ENCODE data around the gene ACTL7A.

DNA sequence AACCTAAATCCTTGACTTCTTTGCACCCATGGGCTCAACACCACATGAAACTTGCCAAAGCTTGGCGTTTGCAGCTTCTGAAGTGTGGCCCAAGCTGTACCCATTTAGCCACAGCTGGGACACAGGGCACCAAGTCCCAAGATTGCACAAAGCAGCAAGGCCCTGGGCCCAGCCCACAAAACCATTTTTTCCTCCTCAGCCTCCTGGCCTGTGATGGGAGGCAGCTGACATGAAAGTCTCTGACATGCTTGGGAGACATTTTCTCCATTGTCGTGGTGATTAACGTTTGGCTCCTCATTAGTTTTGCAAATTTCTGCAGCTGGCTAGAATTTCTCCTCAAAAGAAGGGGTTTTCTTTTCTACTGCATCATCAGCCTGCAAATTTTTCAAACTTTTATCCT is 38.2 kb upstream of the ACTL7A start:
- TF ChIP-seq, protein P1, sequence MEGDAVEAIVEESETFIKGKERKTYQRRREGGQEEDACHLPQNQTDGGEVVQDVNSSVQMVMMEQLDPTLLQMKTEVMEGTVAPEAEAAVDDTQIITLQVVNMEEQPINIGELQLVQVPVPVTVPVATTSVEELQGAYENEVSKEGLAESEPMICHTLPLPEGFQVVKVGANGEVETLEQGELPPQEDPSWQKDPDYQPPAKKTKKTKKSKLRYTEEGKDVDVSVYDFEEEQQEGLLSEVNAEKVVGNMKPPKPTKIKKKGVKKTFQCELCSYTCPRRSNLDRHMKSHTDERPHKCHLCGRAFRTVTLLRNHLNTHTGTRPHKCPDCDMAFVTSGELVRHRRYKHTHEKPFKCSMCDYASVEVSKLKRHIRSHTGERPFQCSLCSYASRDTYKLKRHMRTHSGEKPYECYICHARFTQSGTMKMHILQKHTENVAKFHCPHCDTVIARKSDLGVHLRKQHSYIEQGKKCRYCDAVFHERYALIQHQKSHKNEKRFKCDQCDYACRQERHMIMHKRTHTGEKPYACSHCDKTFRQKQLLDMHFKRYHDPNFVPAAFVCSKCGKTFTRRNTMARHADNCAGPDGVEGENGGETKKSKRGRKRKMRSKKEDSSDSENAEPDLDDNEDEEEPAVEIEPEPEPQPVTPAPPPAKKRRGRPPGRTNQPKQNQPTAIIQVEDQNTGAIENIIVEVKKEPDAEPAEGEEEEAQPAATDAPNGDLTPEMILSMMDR (IDR thresholded peaks at IDR 0.05), result no peak
- TF ChIP-seq POLR2A (IDR thresholded peaks at IDR 0.05), result no peak
